Hepatocyte (in vitro differentiated cells): ENCODE results near the gene TSPAN16. TPM values are rescaled to one million over a fixed set of nuclear protein-coding genes. Genes with fewer than 3 reads are reported as not detected.
A peak's percentile ranks its signal among the peaks of the same experiment; 100 is the strongest.

ENCODE experiments used
- DNase-seq: peaks from one replicate; pipeline ENCODE4 v3.0.0-alpha.2; 2016; ENCODE audit warnings: low spot score
- H2AFZ ChIP-seq: fragments of 200-600 bp; sonication (generic); 2 replicates; pipeline ENCODE4 v1.6.0; 2016; ENCODE audit warnings: antibody characterized with exemption, mild to moderate bottlenecking
- H3K27ac ChIP-seq: fragments of 200-600 bp; sonication (generic); 2 replicates; pipeline ENCODE4 v1.5.1; 2016; ENCODE audit warnings: mild to moderate bottlenecking
- H3K27me3 ChIP-seq: fragments of 200-600 bp; sonication (generic); 2 replicates; pipeline ENCODE4 v1.6.1; 2016
- H3K36me3 ChIP-seq: fragments of 200-600 bp; sonication (generic); replicated peaks from 2 replicates; pipeline ENCODE4 v1.5.1; 2016; ENCODE audit warnings: low read depth; ENCODE audit not compliant: insufficient read depth
- H3K4me1 ChIP-seq: fragments of 200-600 bp; sonication (generic); 2 replicates; pipeline ENCODE4 v1.5.1; 2016; ENCODE audit warnings: mild to moderate bottlenecking, moderate library complexity; ENCODE audit not compliant: insufficient read depth
- H3K4me2 ChIP-seq: fragments of 200-600 bp; sonication (generic); 2 replicates; pipeline ENCODE4 v1.6.0; 2016
- H3K4me3 ChIP-seq: fragments of 200-600 bp; sonication (generic); 2 replicates; pipeline ENCODE4 v1.5.1; 2016; ENCODE audit warnings: mild to moderate bottlenecking
- H3K79me2 ChIP-seq: fragments of 200-600 bp; sonication (generic); 2 replicates; pipeline ENCODE4 v1.6.0; 2017; ENCODE audit warnings: mild to moderate bottlenecking
- H3K9me2 ChIP-seq: fragments of 200-600 bp; sonication (generic); replicated peaks from 2 replicates; pipeline ENCODE4 v1.6.0; 2017; ENCODE audit warnings: mild to moderate bottlenecking; ENCODE audit not compliant: insufficient read depth
- H3K9me3 ChIP-seq: fragments of 200-600 bp; sonication (generic); 2 replicates; pipeline ENCODE4 v1.5.1; 2016; ENCODE audit warnings: low read depth, mild to moderate bottlenecking
- H4K20me1 ChIP-seq: fragments of 200-600 bp; sonication (generic); 2 replicates; pipeline ENCODE4 v1.6.0; 2016; ENCODE audit warnings: mild to moderate bottlenecking; ENCODE audit not compliant: insufficient read depth, poor library complexity, severe bottlenecking
- CTCF ChIP-seq: fragments of 200-600 bp; sonication (generic); IDR thresholded peaks from 2 replicates; pipeline ENCODE4 v1.5.1; 2016; ENCODE audit warnings: antibody characterized with exemption, mild to moderate bottlenecking; ENCODE audit not compliant: poor library complexity
- EZH2 ChIP-seq: fragments of 200-600 bp; sonication (generic); IDR thresholded peaks from 2 replicates; pipeline ENCODE4 v1.6.1; 2016; ENCODE audit warnings: antibody characterized with exemption, mild to moderate bottlenecking, borderline replicate concordance
- EZH2phosphoT487 ChIP-seq: fragments of 200-600 bp; sonication (generic); IDR thresholded peaks from one replicate; pipeline ENCODE4 v1.6.1; 2018; ENCODE audit warnings: antibody characterized with exemption, mild to moderate bottlenecking, low read depth, moderate library complexity; ENCODE audit not compliant: unreplicated experiment, severe bottlenecking
- whole genome bisulfite sequencing: methylation state at CpG from one replicate; pipeline ENCODE4 v1.1.6; 2016; ENCODE audit warnings: low lambda C conversion rate; ENCODE audit errors: missing lambda C conversion rate; 5-methylcytosine and 5-hydroxymethylcytosine counted together
- polyA plus RNA-seq: library from polyadenylated mRNA; unstranded; fragments of >200 nt; fragmentation: Nextera tagmentation; extraction: Ambion mirVana; gene quantifications from 2 replicates; pipeline ENCODE4 v1.2.1, GENCODE V29; 2016
- total RNA-seq: library from RNA; depleted of rRNA; stranded (reverse); fragments of >200 nt; gene quantifications from 2 replicates; pipeline ENCODE4 v1.2.3, GENCODE V29; 2014

Gene TSPAN16
- total RNA-seq (not detected in 2 replicates), polyA plus RNA-seq (not detected in 2 replicates)

GRCh38 chr19:11295665-11296245 is at the start of gene TSPAN16:
Gene TSPAN16, plus strand, starts transcription at chr19:11296160. Its CDS starts 138 bp downstream, at chr19:11296298.
- Histone ChIP-seq H2AFZ (no peak within 1 kb of the TSS), H3K27me3 (no peaks in the 10 kb centered on the region), H3K27ac (peak within 1 kb of the TSS; percentile 3), H3K36me3 (no peaks in the 10 kb centered on the region), H3K4me2 (no peak within 1 kb of the TSS), H3K79me2 (no peaks in the 10 kb centered on the region), H3K4me3 (no peak within 1 kb of the TSS), H3K4me1 (no peaks in the 10 kb centered on the region), H3K9me2 (no peaks in the 10 kb centered on the region), H4K20me1 (no peaks in the 10 kb centered on the region), H3K9me3 (no peaks in the 10 kb centered on the region)
- 70% methylated on average over 8 of the region's 8 CpGs for WGBS
- DNase-seq, result no peak
- TF ChIP-seq EZH2 (no peak), CTCF (no peak), EZH2phosphoT487 (no peak)

- Histone ChIP-seq H3K4me3 (no peak overlapping the region), H3K27ac (no peak overlapping the region), H3K9me2 (no peaks in the 10 kb centered on the region), H3K9me3 (no peaks in the 10 kb centered on the region), H4K20me1 (no peaks in the 10 kb centered on the region), H3K36me3 (no peaks in the 10 kb centered on the region), H3K4me2 (no peak overlapping the region), H3K79me2 (no peaks in the 10 kb centered on the region), H3K4me1 (no peaks in the 10 kb centered on the region), H3K27me3 (no peaks in the 10 kb centered on the region), H2AFZ (no peak overlapping the region)
- no peak for DNase-seq
- 96% methylated on average over 11 of the region's 11 CpGs for WGBS
- TF ChIP-seq CTCF (no peak), EZH2 (no peak), EZH2phosphoT487 (no peak)
Measured at GRCh38 chr19:11246941-11247340, 49.0 kb upstream of the TSPAN16 start.

GRCh38 chr19:11247391-11247790 is 48.6 kb upstream of the TSPAN16 start:
- Histone ChIP-seq H3K27ac (no peak overlapping the region), H3K4me3 (no peak overlapping the region), H3K79me2 (no peaks in the 10 kb centered on the region), H3K4me2 (no peak overlapping the region), H3K9me2 (no peaks in the 10 kb centered on the region), H3K4me1 (no peaks in the 10 kb centered on the region), H3K36me3 (no peaks in the 10 kb centered on the region), H3K27me3 (no peaks in the 10 kb centered on the region), H2AFZ (no peak overlapping the region), H4K20me1 (no peaks in the 10 kb centered on the region), H3K9me3 (no peaks in the 10 kb centered on the region)
- DNase-seq, result peak; percentile 4
- TF ChIP-seq EZH2, result no peak
- no peak for TF ChIP-seq EZH2phosphoT487
- TF ChIP-seq CTCF, result no peak
- 92% methylated on average over 7 of the region's 10 CpGs for WGBS
